ENCODE data around the gene TACR2. TPM values are rescaled to one million over a fixed set of nuclear protein-coding genes. Genes with fewer than 3 reads are reported as not detected.
"Not testable (repeated sequence)": the region's sequence is repeated elsewhere in the genome, so short reads cannot be mapped to it uniquely, and the experiment has no call there.

TACR2 gene
- total RNA-seq, 2 donors from 2014 or later, result not detected

DNA sequence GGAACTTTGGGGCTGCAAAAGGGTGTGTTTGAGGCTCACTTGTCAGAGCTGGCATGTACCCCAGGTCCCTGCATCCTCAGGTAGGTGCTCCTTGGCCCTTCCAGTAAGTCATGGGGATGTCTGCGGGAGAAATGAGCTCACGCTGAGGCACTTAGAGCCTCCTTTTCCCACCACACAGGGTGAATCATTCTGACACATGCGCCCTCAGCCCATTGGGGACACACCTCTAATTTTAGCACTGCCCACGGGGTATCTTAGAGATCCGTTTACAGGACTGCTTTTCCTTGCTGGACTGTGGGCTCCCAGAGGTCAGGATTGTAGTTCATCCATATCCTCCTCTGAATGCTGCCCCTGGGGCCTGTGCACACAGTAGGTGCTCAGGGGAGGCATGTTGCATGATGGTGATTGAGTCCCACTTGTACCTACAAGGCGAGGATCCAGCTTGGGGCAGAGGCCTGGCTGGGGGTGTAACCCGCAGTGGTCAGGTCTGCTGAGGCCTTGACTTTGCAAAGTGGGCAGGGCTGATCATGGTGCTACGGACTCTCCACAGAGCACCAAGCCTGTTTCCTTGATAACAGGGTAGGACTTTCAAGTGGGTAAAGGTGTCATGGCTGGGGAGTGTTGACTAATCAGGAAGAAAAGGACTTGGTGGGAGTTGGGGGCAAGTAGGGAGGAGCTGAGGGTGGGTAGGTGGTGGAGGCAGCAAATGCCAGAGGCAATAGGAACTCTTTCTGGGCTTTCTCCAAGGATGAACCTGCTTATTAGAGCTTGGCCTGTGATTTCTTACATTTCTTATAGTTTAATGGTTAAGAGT is 40.4 kb upstream of the TACR2 start:
- peaks cover 11 to 13% of the 10 kb centered on the region in 2 donors for H3K27me3 Mint-ChIP-seq
- H3K27ac Mint-ChIP-seq, result no peak overlapping the region
- no peaks in the 10 kb centered on the region for H3K9me3 Mint-ChIP-seq
- H3K36me3 Mint-ChIP-seq, result no peaks in the 10 kb centered on the region
- no peak overlapping the region for H3K4me3 Mint-ChIP-seq
- ATAC-seq (peak in 1 of 2 donors; percentile 31), DNase-seq (ENCODE audit: low spot score) (no peak)
- H3K4me1 Mint-ChIP-seq (ENCODE audit: low read depth in 2 of 2), result peaks cover 0 to 13% of the 10 kb centered on the region in 2 donors

GRCh38 chr10:69455006-69455763 is 38.5 kb upstream of the TACR2 start:
- Mint-ChIP-seq H3K27ac (no peak overlapping the region), H3K4me1 (ENCODE audit: low read depth in 2 of 2) (peaks cover 5 to 18% of the 10 kb centered on the region in 2 donors), H3K9me3 (no peaks in the 10 kb centered on the region), H3K4me3 (no peak overlapping the region), H3K36me3 (no peaks in the 10 kb centered on the region), H3K27me3 (peaks cover 13 to 16% of the 10 kb centered on the region in 2 donors)
- DNase-seq (ENCODE audit: low spot score) (no peak), ATAC-seq (no peak)

- H3K9me3 Mint-ChIP-seq, result no peaks in the 10 kb centered on the region
- no peak for DNase-seq (ENCODE audit: low spot score)
- H3K4me1 Mint-ChIP-seq (ENCODE audit: low read depth in 2 of 2), result peaks cover 5 to 21% of the 10 kb centered on the region in 2 donors
- no peak for ATAC-seq
- H3K27me3 Mint-ChIP-seq, result peaks cover 13 to 19% of the 10 kb centered on the region in 2 donors
- no peaks in the 10 kb centered on the region for H3K36me3 Mint-ChIP-seq
- H3K4me3 Mint-ChIP-seq, result no peak overlapping the region
- H3K27ac Mint-ChIP-seq, result no peak overlapping the region
These were observed 37.1 kb upstream of the TACR2 start for GRCh38 chr10:69453795-69454194.

GRCh38 chr10:69452676-69453415 is 36.1 kb upstream of the TACR2 start:
- DNase-seq (ENCODE audit: low spot score), result no peak
- H3K4me3 Mint-ChIP-seq, result no peak overlapping the region
- no peak overlapping the region for H3K27ac Mint-ChIP-seq
- H3K4me1 Mint-ChIP-seq (ENCODE audit: low read depth in 2 of 2), result peaks cover 5 to 21% of the 10 kb centered on the region in 2 donors
- ATAC-seq, result no peak
- no peaks in the 10 kb centered on the region for H3K9me3 Mint-ChIP-seq
- no peaks in the 10 kb centered on the region for H3K36me3 Mint-ChIP-seq
- H3K27me3 Mint-ChIP-seq, result peaks cover 19% of the 10 kb centered on the region in 2 donors

DNA sequence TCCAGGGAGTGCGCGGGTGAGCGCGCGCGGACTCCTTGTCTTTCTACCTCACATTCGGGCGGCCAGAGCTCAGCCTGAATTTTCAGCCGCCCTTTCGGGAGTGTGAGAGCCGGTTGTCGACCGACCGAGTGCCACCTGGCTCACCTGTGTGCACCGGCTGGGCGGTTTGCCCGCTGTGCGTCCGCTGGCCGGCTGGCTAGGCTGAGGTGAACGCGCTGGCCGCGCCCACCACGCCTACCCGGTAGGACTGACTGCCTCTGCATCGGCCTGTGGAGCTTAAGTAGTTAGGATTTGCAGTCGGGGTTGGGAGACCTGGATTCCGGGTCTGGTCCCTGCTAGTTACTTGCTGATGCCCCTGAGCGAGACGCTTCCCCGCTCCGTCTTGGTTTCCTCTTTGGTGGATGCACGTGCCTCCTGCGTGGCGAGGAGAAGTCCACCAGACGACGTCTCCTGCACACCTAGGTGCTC is 35.1 kb upstream of the TACR2 start:
- peak overlapping the region; percentile 80 for H3K4me3 Mint-ChIP-seq
- peak in 1 of 2 donors; percentile 1 for ATAC-seq
- H3K36me3 Mint-ChIP-seq, result no peaks in the 10 kb centered on the region
- no peak for DNase-seq (ENCODE audit: low spot score)
- peaks cover 5 to 18% of the 10 kb centered on the region in 2 donors for H3K4me1 Mint-ChIP-seq (ENCODE audit: low read depth in 2 of 2)
- no peaks in the 10 kb centered on the region for H3K9me3 Mint-ChIP-seq
- no peak overlapping the region for H3K27ac Mint-ChIP-seq
- peaks cover 19% of the 10 kb centered on the region in 2 donors for H3K27me3 Mint-ChIP-seq

GRCh38 chr10:69451209-69451783 is 34.6 kb upstream of the TACR2 start, which contains the start of gene TSPAN15:
Gene TSPAN15, plus strand, starts transcription at chr10:69451465. Its CDS starts 130 bp downstream, at chr10:69451595.
- Mint-ChIP-seq H3K4me3 (peak within 1 kb of the TSS; percentile 80), H3K27me3 (peaks cover 19% of the 10 kb centered on the region in 2 donors), H3K27ac (no peak within 1 kb of the TSS)

DNA sequence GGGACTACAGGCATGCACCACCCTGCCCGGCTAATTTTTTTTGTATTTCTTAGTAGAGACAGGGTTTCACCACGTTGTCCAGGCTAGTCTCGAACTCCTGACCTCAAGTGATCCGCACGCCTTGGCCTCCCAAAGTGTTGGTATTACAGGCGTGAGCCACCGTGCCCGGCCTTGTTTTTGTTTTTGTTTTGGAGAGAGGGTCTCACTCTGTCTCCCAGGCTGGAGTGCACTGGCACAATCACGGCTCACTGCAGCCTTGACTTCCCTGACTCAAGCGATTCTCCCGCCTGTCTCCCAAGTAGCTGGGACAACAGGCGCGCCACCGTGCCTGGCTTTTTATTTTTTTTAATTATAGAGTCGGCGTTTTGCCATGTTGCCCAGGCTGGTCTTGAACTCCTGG is 33.7 kb upstream of the TACR2 start:
- H3K27me3 Mint-ChIP-seq, result peaks cover 19% of the 10 kb centered on the region in 2 donors
- H3K4me3 Mint-ChIP-seq; H3K9me3 Mint-ChIP-seq; H3K27ac Mint-ChIP-seq; ATAC-seq; DNase-seq (ENCODE audit: low spot score); H3K36me3 Mint-ChIP-seq: not testable (repeated sequence)
- H3K4me1 Mint-ChIP-seq (ENCODE audit: low read depth in 2 of 2), result peaks cover 5 to 16% of the 10 kb centered on the region in 2 donors

More at GRCh38 chr10:69451209-69451783, 34.6 kb upstream of the TACR2 start, which contains the start of gene TSPAN15:
- Mint-ChIP-seq H3K36me3 (no peaks in the 10 kb centered on the region), H3K9me3 (no peaks in the 10 kb centered on the region), H3K4me1 (ENCODE audit: low read depth in 2 of 2) (peaks cover 5 to 18% of the 10 kb centered on the region in 2 donors)
- ATAC-seq, result peak; percentile 91 to 96
- peak; percentile 82 for DNase-seq (ENCODE audit: low spot score)

- Mint-ChIP-seq H3K9me3 (no peaks in the 10 kb centered on the region), H3K4me1 (ENCODE audit: low read depth in 2 of 2) (peaks cover 5 to 16% of the 10 kb centered on the region in 2 donors), H3K27me3 (peaks cover 19 to 23% of the 10 kb centered on the region in 2 donors), H3K27ac (no peak overlapping the region), H3K36me3 (no peaks in the 10 kb centered on the region), H3K4me3 (no peak overlapping the region)
- peak in 1 of 2 donors; percentile 55 for ATAC-seq
- DNase-seq (ENCODE audit: low spot score), result no peak
These were observed 33.1 kb upstream of the TACR2 start for GRCh38 chr10:69449841-69450240.

DNA sequence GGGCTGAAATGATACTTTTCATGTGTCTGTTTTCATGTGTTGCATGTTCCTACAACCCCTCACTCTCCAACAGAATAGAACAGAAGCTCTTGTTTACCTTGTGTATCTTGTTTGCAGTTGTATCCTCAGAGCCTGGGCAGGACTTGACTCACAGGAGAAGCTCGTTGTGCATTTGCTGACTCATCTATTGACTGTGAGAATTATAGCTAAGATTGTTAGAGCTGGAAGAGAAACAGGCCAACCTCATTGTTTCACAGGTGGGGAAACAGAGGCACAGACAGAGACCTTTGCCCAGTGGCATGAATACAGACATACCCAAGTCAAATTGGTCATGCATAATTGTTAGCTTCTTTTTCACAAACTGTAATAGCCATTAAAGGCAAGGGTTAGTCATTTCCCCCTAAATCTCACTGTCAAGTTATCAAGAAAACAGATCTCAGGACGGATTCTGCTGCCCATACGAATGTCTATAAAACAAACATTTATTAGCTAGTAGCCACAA is 30.0 kb upstream of the TACR2 start:
- H3K4me1 Mint-ChIP-seq (ENCODE audit: low read depth in 2 of 2), result peaks cover 5 to 10% of the 10 kb centered on the region in 2 donors
- no peaks in the 10 kb centered on the region for H3K36me3 Mint-ChIP-seq
- H3K27ac Mint-ChIP-seq, result no peak overlapping the region
- H3K9me3 Mint-ChIP-seq, result no peaks in the 10 kb centered on the region
- no peak overlapping the region for H3K4me3 Mint-ChIP-seq
- peaks cover 6 to 11% of the 10 kb centered on the region in 2 donors for H3K27me3 Mint-ChIP-seq
- DNase-seq (ENCODE audit: low spot score), result no peak
- no peak for ATAC-seq

- H3K27ac Mint-ChIP-seq, result no peak overlapping the region
- H3K27me3 Mint-ChIP-seq, result peaks cover 6 to 11% of the 10 kb centered on the region in 2 donors
- H3K36me3 Mint-ChIP-seq, result no peaks in the 10 kb centered on the region
- H3K4me3 Mint-ChIP-seq, result no peak overlapping the region
- DNase-seq (ENCODE audit: low spot score) (no peak), ATAC-seq (no peak)
- H3K9me3 Mint-ChIP-seq, result no peaks in the 10 kb centered on the region
- H3K4me1 Mint-ChIP-seq (ENCODE audit: low read depth in 2 of 2), result peaks cover 5 to 8% of the 10 kb centered on the region in 2 donors
These were observed 29.5 kb upstream of the TACR2 start for GRCh38 chr10:69446229-69446628.

DNA sequence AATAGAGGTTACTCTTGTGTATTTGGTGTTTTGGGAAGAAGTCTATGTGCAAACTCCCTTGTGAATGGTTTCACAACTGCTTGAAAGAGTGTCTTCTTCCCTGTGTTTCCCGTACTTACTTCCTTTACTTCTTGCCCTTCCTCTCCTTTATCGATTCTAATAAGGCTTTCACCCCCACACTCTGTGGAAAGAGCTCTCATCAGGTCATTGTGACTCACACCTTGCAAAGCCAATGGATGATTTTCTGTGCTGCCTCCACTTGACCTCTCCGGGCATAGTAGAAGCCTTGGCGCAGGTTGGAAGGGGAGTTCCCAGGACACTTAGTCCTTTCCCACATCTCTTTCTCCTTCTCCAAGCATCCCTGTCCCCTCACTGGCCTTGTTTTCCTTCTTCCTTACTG is 28.3 kb upstream of the TACR2 start:
- no peaks in the 10 kb centered on the region for H3K36me3 Mint-ChIP-seq

GRCh38 chr10:69443354-69443753 is 26.6 kb upstream of the TACR2 start:
- Mint-ChIP-seq H3K27me3 (peaks cover 2 to 8% of the 10 kb centered on the region in 2 donors), H3K4me1 (ENCODE audit: low read depth in 2 of 2) (no peaks in the 10 kb centered on the region), H3K9me3 (no peaks in the 10 kb centered on the region), H3K4me3 (no peak overlapping the region), H3K27ac (no peak overlapping the region), H3K36me3 (no peaks in the 10 kb centered on the region)
- ATAC-seq, result no peak
- DNase-seq (ENCODE audit: low spot score), result no peak

More for the DNA sequence above, 28.3 kb upstream of the TACR2 start:
- ATAC-seq, result no peak
- peaks cover 0 to 3% of the 10 kb centered on the region in 2 donors for H3K4me1 Mint-ChIP-seq (ENCODE audit: low read depth in 2 of 2)
- DNase-seq (ENCODE audit: low spot score), result no peak
- no peak overlapping the region for H3K27ac Mint-ChIP-seq
- peaks cover 6 to 8% of the 10 kb centered on the region in 2 donors for H3K27me3 Mint-ChIP-seq
- no peaks in the 10 kb centered on the region for H3K9me3 Mint-ChIP-seq
- no peak overlapping the region for H3K4me3 Mint-ChIP-seq

Measured in natural killer cell treated with Interleukin-12 subunit alpha and Interleukin-12 subunit beta and Interleukin-15 and Interleukin-18, amount 100 ng/mL, for 72 hours (primary cell).